ENCODE results near the gene CFAP74.

- no peak for TF ChIP-seq CTCF (conservative IDR thresholded peaks at IDR 0.05; ENCODE audit: low read depth, low read length)
- no peak for TF ChIP-seq EZH2 (IDR thresholded peaks at IDR 0.05; ENCODE audit: borderline replicate concordance, low read depth, low read length, poor library complexity, severe bottlenecking)
Observed at GRCh38 chr1:2033165-2033564, 29.6 kb upstream of the CFAP74 start.
